Measurements from ENCODE around the gene SSUH2.
"Not testable (repeated sequence)": the region's sequence is repeated elsewhere in the genome, so short reads cannot be mapped to it uniquely, and the experiment has no call there.

DNA sequence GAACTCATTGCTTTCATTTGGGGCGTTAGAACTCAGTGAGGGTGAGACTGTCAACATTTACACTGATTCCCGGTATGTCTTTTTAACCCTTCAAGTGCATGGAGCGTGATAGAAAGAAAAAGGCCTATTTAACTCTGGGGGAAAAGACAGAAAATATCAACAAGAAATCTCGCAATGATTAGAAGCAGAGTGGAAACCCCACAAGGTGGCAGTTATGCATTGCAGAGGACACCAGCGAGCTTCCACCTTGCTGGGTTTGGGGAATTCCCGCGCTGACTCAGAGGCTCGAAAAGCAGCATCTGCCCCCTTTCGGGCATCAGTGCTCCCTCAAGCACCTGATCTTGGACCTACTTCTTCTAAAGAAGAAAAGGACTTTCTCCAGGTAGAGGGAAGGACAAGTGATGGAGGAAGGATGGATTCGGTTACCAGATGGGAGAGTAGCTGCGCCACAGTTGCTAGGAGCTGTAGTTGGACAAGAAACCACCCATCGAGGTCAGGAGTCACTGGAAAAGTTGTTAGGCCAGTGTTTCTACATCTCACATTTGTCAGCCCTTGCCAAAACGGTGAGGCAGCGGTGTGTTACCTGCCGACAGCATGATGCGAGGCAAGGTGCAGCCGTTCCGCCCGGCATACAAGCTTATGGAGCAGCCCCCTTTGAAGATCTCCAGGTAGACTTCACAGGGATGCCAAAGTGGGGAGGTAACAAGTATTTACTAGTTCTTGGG is 38.4 kb upstream of the SSUH2 start:
- not testable (repeated sequence) for TF ChIP-seq POLR2A, CTCF (IDR thresholded peaks at IDR 0.05)

Data from testis (tissue), 2 donors.